Measurements from ENCODE around the gene EMX2. TPM values are rescaled to one million over a fixed set of nuclear protein-coding genes. Genes with fewer than 3 reads are reported as not detected.

The EMX2 gene
- total RNA-seq, 1 donor from 2014 or later, result 2.0 TPM

DNA sequence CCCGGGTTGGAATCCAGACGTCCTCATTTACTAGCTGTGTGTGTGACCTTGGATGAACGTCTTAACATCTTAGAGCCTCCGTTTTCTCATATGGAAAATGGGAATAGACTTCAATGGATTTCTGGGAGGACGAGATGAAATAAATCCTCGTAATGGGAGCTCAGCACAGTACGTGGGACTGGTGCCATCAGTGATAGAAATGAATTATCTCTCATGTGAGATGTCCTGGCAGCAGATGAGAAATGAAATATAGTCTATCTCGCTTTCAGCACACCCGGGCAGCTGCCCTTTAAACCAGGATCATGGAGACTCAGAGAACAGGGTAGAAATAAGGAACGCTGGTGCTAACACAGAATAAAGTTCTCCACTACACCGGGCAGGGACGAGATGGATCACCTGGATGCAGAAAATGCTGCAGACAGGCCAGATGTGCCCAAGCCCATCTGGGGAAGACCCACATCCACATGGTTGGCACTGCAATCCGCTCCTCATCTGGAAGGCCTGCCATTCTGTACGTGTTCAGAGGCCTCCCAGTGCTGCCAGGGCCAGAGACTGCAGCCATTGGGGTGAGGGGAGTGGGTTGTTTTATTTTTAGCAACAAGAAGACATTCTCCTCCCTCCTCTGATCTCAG is 11.1 kb upstream of the EMX2 start:
- no peak for FAIRE-seq
- DNase-seq (ENCODE audit: low spot score in 2 of 2), result peak in 1 of 2 donors; percentile 10

DNA sequence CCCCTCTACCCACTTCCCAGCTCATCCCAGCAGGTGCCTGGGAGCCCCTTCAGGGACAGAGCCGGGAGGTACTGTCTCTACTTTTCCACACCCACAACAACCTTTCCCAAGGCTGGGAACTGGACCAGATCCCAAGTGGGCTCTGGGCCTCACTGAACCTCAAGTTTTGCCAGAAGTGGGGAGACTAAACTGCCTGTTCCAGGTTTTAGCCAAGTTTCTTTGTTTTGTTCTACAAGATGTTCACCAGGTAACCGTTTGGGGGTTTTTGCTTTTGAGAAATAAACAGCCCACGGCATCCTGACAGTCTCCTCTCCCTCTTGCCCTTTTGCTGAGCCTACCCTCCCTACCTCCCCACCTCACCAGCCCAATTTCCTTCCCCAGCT is 10.6 kb upstream of the EMX2 start:
- FAIRE-seq (no peak), DNase-seq (ENCODE audit: low spot score in 2 of 2) (no peak)

DNA sequence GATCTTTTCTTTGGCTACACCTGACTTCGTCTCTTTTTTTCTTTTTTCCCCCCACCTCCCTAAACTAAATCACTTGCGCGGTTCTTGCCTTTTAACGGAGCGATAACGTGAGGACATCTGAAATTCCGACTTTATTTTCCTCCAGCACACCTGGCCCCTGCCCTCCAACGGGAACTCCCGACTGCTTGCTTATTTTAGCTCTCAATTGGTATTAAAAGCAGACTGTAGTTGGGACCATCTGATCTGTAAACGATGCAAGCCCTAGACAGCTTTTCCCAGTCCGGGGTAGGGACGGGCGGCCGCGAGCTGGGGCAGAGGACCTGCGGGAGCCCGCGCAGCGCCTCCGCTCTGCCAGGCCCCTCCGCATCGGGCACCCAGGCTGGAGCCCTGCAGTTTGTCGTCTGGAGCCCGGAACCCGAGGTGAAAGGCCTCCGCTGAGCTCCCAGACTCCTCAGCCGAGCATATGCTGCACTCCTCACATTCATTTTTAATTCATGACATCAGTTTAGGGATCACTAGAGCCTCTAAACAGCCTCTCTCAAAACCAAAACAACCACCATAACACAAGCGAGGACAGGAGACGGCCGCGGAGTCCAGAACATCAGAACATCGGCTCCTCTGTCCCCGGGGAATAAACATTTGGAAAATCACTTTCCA is 10.0 kb upstream of the EMX2 start:
- FAIRE-seq, result no peak
- peak in 1 of 2 donors; percentile 13 for DNase-seq (ENCODE audit: low spot score in 2 of 2)

DNA sequence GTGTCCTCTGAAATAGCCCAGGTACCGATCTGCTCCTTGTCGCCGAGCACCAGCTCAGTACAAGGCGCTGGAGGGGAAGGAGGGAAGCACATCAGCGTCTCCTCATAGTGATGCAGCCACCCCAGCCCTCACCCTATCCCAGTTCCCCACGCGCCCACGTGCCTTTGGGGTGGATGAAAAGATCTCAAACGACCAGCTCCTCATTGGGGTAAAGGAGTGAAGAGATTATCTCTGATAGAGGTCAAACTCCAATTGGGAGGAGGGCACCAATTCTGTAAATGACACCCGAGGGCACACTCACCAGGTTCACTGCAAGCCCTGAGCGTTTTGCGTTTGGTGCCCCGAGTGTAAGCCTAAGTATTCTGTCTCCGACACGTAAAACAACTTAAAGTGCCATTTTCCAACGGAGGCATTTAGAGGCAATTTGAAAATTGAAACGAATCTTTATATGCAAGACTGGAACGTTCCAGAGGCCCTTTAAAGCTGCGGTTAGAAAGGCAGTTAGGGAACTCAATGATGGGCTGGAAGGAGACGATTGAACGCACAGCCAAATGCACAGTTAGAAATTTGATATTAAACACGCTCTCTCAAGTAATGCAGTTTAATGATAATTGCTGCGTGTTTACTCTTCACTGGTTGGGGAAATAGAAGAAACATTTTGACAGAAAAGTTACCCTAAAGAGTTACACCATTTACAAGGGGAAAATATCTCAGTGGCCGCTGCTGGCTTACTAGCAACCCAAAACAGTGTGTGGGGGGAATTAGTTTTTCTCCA is 8.9 kb upstream of the EMX2 start:
- DNase-seq (ENCODE audit: low spot score in 2 of 2), result peak in 1 of 2 donors; percentile 38
- FAIRE-seq, result no peak

DNA sequence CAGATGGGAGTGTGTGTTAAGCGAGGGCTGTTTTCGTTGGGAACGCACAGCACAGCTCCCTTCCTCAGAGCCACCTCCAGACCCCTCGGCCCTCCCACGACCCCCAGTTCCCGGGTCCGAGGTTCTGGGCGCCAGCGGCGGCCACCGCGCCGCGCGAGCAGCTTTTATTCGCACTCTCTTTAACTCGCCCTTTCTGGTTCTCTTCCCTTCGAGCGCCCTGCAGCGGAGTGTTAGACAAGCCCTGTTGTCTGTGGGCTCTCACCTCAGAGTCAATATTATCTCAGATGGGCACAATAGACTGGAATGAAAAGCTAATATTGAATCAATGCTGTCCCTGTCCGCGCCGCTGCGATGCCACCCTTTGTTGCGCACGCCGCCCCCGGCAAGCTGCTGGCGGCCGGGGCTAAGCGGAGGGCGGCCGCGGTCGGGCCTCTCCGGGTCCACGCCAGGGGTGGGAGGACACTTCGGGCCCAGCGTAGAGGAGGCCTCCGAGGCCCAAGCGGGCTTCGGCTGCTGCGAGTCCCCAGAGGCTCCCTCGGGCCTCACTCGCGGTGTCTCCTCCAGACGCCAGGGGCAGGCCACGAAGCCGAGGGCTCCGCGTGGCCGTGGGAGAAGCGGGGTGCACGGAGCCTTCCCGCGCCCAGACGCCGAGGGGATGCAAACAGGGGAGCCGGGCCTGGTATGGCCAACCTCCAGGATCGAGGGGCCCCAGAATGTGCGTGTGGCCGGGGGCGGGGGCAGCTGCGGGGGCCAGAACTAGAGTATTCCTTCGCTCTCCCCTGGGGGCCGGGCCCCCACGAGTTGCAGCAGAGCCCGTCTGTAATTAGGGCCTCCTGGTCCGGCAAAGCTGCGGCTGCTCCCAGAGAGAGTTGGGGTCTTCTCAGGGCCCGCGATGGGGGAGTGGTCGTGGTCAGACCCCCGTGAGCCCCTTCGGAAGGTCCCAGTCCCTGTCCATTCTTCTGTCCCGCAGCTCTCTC is 7.9 kb upstream of the EMX2 start:
- FAIRE-seq (no peak), DNase-seq (ENCODE audit: low spot score in 2 of 2) (peak in 1 of 2 donors; percentile 38)

DNA sequence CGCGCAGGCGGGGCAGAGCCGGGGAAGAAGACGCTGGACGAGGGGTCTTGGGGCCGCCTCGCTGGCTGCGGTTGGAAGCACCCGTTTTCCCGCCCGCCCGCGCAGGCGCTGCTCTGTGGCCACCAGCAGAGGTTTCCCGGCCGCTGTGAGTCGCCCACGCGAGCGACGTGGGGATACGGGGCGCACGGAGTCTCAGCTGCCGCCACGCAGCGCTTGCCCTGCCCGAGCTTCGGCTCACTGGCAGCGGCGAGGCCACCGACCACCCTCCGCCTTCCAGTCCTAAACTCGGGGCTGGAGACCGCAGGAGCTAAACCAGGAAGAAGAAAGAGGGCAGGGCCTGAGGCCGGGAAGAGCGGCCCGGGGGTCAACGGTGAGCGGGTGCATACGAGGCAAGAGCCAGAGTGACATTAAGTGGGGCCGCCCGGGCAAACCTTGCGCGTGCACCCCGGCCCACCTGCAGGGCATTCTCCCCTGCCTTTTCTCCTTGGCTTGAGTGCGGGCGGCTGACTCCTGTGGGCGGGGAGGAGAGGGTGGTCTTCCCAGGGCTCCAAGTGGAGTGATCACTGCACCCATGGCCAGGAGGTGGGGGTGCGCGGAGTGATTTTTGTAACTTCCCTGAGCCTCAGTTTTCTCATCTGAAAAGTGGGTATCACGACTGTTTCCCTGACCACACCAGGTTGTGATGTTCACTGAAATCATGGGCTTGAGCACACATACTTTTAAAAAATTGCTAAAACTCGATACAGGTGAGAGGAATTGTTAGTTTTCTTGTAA is 7.1 kb upstream of the EMX2 start:
- DNase-seq (ENCODE audit: low spot score in 2 of 2) (peak; percentile 23 to 54), FAIRE-seq (no peak)

DNA sequence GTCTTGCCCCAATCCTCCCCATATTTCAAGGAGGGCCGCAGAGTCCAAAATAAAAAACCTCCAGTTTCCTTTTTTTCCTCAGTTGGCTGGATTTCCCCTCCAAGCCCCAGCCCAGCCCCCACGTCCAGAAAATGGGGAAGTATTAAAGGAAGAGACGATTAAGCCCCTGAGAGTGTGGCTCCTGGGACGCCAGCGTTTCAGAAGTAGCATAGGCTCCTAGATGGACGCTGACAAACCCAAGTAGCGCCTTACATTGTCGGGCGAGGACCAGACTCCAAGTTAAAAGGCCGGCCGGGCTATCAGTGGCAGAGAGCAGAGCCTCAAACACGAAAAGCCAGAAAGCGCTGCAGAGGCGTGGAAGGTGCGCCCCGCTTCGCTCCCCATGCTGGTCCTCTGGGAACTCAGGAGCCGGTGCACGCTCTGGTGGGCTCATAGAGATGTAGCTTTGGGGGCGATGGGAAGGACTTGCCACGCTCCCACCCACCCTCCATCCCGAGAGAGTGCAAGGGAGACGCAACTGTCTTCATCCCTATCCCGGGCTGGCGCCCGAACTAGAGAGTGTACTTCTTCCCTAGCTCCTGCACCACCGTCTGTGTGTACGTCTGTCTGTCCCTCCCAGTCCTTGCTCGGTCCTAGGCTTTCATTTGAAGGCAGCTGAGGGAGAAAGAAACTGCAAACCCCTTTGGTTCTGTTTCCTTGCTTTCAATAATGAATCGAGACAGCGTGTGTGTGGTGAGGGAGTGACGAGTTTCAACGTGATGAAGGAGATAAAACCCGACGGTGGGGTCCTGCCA is 6.3 kb upstream of the EMX2 start:
- no peak for FAIRE-seq
- peak in 1 of 2 donors; percentile 32 for DNase-seq (ENCODE audit: low spot score in 2 of 2)

DNA sequence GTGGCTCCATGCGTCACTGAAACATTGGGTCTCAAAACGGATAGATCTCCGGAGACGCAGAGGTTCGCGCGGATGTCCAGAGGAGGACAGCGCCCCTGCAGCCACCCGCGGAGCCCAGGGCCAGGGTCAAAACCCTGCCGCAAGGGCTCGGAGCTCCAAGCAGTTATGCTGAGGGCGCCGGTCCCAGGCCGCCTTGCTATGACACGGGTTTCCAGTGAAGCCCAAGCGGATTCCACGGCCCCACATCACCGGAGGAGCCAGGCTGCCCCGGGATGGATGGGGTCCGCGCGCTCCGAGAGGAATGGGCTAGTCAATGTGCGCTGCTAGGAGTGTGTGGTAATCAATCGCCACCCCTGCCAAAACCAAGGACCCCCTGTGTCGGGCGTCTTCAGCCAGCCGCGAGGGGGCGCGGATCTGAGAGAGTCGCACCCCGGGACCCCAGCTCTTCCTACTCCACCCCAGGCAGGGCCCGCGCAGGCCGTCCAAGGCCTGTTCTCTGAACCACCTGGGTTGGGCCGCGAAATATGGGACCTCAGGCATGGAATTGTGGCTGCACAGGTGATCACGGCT is 5.6 kb upstream of the EMX2 start:
- no peak for FAIRE-seq
- peak in 1 of 2 donors; percentile 34 for DNase-seq (ENCODE audit: low spot score in 2 of 2)

DNA sequence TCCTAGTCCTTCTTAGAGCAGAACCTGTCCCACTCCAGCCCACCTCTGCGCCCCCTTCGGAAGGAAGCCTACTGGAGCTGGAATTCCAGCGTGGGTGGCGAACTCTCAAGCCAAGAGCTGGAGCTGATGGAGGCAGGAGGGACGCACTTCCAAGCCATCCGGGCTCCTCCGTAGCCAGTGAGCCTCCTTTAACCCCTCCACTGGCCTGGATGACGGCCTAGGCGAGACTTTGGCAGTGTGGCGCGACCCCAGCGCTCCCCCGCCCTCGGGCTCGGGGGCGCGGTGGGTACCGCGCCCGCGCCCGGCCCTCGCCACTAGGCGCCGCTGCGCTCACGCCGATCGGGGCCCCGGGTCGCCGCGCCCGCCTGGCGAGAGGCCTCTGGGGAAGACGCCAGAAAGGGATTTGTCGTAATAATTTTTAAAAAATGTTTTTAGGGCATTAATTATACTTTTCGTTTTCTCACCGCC is 5.1 kb upstream of the EMX2 start:
- DNase-seq (ENCODE audit: low spot score in 2 of 2) (peak; percentile 73 to 74), FAIRE-seq (no peak)

DNA sequence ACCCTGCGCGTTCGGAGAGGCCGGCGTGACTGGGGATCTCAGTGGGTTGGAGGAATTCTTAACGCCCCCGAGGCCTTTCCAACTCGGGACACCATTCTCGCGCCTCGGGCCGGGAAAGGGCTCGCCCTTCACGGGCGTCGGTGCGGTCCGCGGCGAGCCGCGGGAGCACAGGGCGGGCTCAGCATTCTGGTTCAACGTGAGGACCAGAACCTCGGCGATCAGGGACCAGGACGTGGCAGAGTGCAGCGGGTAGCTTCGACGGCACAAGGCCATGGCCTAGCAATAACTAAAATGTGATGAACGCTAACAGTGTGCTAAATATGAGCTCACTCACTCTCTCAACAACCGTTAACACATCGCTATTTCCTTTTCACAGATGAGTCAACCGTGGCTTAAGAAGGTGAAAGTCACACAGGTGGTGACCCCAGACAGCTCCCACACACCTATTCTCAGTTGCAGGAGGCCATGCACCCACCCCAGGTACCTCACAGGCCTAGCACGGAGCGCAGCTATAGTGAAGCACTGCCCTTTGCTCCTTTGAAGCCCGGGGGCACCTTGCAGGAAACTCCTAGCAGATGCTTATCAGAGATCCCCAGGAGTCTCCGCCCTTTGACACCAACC is 4.5 kb upstream of the EMX2 start:
- DNase-seq (ENCODE audit: low spot score in 2 of 2) (peak in 1 of 2 donors; percentile 22), FAIRE-seq (no peak)

DNA sequence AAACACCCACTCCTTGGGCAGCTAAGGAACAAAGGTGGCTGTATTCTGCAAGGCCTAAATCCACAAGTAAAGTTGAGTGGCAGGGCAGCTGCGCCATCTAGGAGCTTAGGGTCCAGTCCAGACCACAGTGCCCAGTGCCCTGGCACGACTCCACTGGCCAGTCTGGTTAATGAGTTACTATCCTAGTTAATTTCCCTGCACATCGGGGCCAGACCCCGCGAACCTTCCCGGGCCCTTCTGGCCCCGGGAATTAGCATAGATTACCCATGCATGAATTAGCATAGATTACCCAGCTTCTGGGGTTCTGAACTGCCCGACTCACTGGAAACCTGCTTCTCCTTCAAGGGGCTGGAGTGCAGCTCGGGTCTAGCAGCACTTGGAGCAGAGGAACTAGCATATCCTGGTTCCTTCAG is 3.2 kb upstream of the EMX2 start:
- FAIRE-seq (no peak), DNase-seq (ENCODE audit: low spot score in 2 of 2) (no peak)

DNA sequence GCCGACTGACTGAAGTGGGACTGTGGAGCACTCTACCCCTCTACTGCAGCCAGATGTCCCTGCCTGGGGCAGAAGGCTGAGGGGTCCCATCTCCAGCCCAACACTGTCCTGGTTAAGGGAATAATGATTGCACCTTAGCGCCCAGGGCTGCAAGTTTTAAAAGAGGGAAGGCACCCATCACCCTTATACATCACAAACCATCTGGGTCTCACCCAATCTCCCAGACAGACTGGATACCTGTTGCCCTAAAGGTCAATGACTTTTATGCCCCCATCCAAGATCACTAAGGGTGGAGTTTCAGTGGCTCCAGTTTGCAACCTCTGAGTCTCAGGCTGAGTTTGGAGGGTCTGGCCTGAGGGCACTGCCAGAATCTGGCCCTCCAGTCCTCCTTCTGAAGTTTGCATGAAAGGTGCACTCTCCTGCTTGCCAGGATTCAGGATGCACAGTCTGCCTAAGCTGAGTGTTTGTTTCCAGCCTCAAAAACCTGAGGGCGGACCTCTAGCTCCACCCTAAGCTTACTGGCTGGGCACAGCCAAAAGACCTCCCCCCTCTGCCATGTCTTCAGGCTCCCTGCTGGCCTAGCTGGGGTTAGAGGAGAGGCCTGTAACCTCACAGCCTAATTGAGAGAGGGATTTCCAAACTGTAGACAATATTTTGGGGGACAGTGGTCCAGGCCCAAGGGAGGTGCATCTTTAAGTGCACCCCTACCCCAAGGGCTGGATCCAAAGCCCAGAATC is 2.5 kb upstream of the EMX2 start:
- no peak for FAIRE-seq
- no peak for DNase-seq (ENCODE audit: low spot score in 2 of 2)

DNA sequence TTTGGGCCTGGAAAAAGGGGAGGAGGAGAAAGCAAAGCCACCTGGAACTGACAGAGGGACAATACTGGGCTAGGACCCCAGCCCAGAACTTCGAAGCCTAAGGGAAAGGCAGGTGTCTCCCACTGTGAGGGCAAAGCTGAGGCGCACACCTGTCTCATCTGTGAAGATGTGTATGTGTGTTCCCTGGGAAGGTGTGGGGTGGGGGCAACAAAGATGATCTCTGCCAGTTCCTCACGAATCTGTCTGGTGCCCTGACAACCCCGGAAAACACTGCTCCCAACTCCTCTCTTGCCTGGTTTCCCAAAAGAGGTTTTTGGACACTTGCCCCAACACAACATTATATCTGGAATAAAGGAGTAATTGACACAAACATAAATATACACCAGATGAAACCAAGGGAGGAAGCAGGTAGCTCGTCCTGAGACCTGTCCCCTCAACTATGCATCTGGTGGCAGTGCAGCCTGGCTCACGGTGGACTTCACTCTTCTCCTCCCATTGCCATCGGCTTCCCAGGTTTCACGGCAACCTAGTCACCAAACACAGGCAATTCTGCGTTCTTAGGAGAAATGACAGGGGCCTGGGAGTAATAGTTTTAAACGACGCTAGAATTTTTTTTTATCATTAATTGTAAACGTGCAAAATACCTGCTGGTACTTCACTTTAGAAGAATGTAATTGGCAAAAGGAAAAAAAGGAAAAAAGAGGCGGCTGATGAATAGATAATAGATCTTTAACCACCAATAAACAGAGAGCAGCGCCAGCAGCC is 1.7 kb upstream of the EMX2 start:
- FAIRE-seq (no peak), DNase-seq (ENCODE audit: low spot score in 2 of 2) (no peak)

DNA sequence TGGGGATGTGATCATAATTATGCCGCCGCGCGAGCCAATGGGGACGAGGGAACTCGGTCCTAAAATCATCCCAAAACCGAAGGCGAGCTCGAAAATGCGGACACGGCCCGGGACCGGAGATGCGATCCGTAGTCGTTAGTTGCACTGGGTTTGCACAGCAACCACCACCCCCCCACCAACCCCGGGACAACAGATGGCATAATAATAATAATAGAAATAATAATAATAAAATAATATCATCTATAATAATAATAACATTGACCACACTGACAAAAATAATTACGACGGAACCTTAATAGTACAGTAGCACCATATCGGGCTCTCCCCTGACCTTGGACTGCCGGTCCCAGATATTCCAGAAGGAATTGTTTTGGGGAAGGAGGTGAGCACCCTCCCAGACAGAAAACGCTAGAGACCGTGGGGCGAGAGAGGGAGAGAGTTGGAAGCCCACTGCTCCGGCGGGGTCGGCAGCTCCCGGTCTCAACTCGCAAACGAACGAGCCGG is 1.1 kb upstream of the EMX2 start:
- no peak for FAIRE-seq
- peak in 1 of 2 donors; percentile 52 for DNase-seq (ENCODE audit: low spot score in 2 of 2)

DNA sequence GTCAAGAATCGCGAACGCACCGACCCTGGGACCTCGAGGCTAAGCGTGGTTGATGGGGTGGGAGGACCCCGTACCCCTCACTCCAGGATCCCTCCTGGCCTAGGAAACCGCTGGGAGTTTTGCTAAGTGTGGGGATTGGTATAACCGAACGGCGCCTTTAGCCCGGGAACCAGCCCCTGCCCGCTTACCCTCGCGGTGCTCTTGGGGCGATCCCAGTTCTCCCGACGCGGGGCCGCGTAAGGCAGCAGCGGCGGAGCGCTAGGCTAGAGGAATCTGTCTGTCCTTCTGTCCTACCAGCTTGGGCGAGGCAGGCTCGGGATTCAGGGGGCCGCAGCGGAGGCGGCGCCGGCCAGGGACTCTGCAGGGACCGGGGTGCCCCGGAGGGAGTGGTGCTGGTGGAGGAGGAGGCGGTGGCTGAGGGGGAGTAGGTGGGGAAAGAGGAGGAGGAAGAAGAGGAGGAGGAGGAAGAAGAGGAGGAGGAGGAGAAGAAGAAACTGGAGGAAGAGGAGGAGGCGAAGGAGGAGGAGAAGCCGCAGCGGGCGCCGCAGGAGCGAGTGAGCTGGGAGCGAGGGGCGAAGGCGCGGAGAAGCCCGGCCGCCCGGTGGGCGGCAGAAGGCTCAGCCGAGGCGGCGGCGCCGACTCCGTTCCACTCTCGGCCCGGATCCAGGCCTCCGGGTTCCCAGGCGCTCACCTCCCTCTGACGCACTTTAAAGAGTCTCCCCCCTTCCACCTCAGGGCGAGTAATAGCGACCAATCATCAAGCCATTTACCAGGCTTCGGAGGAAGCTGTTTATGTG is 439 bp upstream of the EMX2 start:
- FAIRE-seq (no peak), DNase-seq (ENCODE audit: low spot score in 2 of 2) (peak; percentile 80 to 82)

Measured in frontal cortex (tissue), 4 donors.